ENCODE data around the gene KRTAP10-4. TPM values are rescaled to one million over a fixed set of nuclear protein-coding genes. Genes with fewer than 3 reads are reported as not detected.
"Not testable (repeated sequence)": the region's sequence is repeated elsewhere in the genome, so short reads cannot be mapped to it uniquely, and the experiment has no call there.

The KRTAP10-4 gene
- total RNA-seq, 1 donor from 2014 or later, result not detected

DNA sequence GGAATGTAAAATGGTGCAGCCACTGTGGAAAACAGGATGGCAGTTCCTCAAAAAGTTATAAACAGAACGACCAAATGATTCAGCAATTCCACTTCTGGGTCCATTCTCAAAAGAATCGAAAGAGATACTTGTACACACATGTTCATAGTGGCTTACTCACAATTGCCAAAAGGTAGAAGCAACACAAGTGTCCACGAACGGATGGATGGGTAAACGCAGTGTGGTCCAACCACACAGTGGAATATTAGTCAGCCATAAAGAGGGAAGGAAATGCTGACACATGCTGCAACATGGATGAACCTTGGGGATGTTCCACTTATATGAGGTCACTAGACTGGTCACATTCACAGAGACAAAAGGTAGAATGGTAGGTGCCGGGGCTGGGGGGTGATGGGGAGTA lies 38.8 kb upstream of the KRTAP10-4 start:
- DNase-seq, result no peak

DNA sequence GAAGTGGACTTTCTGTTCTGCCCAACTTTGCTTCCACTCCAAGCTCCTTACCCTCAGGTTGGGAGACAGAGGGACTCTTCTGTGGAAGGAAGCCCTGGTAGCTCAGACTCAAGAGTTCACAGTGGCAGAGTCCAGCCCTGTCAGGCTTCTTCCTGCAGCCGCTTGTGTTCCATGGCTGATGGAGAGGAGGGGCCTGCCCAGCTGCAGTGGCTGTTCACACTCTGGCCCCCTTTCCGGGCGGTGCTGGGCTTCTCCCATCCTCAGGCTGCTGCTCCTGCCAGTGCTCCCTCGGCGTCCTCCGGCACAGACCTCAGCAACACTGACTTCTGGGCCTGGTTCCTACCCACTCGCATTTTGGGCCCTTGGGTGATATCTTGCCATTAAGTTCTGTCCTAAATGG lies 37.6 kb upstream of the KRTAP10-4 start:
- DNase-seq, result no peak

DNA sequence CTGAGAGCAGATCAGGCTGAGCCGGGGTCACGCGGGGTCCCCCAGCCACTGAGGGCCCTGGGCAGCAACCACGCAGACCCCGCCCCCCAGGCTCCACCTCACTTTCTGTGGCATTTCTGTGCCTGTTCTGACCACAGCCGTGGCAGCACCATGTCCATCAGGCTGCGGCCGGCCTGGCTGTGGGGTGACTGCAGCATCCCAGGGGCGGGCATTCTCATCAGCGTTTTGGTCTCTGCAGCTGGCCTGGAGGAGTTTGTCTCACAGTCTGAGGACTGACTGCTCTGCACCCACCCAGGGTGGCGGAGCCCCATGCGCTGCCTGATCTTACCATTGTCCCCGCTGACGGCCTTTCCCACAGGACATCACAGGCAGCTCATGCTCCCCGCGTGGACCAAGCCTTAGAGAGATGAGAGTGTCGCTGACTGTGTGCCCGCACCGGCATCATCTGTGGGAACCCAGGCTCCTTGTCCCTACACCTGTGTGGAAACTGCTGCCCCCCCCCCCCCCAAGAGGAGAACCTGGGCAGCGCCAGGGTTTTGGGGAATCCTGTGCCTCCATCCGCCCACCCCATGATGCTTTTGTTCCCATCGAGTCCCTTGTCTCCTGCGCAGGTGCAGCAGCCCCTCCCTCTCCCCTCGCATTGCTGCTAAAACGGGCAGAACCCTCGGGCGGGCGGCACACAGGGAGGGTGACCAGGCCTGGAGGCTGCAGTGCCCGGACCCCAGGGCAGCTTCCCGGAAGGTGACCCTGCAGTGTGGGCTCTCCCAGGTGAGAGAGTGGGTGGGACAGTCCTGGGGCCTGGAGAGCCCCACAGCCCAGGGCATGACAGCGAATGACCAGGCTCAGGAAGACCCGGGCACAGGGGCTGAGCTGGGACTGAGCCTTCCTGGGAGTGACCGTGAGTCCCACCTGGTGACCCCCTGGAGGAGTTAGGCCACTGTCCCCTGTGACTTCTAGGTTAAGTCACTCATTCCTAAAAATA lies 35.3 kb upstream of the KRTAP10-4 start:
- no peak for DNase-seq

DNA sequence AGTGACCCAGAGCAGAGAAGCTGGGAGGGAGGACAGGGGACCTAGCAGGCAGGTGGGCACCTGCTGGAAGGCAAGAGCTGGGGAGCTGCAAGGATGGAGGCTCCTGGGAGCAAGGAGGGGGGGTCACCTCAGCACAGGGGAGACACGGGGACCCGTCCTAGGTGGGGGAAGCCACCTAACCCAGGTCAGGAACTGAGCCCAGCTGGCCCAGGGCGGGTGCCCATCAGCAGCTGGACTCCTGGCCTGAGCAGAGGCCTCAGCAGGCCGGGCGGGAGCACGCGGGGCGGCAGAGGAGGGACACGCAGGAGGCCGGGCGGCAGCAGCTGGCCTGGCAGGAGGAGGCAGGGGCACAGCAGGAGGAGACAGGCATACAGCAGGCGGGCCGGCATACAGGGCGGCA lies 34.5 kb upstream of the KRTAP10-4 start:
- no peak for DNase-seq

DNA sequence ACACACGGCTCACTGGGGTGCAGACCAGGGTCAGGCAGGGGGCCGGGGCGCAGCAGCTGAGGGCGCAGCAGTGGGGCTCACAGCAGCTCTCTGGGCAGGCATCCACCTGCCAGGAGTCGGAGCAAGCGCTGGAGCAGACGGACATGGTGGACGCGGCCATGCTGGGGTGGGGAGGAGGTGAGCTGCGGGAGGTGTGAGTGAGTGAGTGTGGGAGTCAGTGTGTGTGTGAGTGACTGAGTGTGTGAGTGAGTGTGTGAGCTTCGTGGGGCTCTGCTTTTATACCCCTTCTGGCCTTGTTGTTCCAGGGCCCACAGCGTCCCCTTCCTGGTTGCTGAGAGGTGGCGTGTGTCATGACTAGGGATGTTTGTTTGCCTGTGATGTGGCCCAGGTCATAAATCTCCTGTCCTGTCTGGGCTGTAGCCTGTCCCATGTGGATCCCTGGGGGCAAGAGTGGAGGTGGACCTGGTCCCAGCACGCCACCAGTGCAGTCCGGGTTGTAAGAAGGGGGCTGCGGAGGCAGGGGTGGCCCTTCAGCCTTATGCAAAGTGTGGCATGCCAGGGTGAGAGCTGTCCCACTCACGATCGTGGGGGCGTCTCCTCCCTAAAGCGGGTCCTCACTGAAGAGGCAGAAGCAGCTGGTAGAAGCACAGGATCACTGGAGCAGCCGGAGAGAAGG lies 33.4 kb upstream of the KRTAP10-4 start, which contains the start of gene KRTAP10-1:
TSS of gene KRTAP10-1 (minus strand) at position 205 of the 676 bp plus-strand sequence. CDS start at position 160, 45 bp downstream.
- DNase-seq, result no peak

DNA sequence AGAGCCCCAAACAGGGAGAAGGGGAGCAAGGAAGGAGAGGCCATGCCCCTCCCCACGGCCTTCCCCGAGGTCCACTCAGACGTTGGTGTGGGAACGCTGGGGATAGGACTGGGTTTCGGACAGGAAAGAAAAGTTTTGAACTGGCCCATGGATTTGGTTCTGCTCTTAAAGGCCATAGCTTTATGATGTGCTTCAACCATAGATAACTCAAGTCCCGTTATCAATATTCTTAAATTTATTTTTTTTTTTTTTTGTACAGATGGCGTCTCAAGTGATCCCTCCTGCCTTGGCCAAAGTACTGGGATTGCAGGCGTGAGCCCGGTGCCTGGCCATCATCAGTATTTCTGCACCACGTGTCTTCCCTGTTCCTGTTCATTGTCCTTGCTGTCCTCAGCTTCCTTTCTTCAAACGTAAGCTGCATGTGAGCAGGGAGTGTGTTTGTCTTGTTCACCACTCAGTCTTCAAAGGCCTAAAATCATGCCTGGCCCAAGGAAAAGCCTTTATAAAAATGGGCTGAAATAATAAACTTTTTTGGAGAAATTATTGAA lies 32.7 kb upstream of the KRTAP10-4 start:
- no peak for DNase-seq

DNA sequence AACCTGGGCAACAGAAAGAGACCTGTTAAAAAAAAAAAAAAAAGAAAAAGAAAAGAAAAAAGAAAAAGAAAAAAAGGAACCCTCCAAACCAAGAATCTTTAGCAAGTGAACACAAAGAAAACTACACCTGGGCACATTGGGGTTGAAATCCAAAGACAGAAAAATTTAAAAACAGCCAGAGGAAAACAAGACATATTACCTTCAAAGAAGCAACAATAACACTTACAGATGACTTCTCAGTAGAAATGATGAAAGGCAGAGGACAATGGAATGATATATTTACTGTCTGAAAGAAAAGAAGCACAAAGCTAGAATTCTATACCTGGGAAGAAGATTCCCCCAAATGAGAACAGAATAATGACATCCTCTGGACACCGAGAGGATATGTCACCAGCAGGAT lies 30.8 kb upstream of the KRTAP10-4 start:
- no peak for DNase-seq

DNA sequence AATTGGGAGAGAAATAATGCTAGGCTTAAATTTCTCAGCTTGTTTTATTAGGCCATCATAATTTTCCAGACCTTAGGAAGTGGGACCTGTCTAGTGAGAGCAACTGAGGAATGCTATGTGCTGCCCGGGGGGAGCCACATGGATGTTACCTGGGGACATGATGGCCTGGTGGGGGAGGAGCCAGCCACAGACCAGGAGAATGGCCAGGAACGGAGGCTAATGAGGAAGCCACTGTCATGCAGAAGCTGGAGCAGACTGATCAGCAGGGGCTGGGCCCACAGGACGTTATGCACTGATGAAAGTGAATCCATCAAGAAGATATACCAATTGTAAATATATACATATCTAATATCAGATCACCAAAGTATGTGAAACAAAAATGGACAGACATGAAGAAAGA lies 29.0 kb upstream of the KRTAP10-4 start:
- no peak for DNase-seq

DNA sequence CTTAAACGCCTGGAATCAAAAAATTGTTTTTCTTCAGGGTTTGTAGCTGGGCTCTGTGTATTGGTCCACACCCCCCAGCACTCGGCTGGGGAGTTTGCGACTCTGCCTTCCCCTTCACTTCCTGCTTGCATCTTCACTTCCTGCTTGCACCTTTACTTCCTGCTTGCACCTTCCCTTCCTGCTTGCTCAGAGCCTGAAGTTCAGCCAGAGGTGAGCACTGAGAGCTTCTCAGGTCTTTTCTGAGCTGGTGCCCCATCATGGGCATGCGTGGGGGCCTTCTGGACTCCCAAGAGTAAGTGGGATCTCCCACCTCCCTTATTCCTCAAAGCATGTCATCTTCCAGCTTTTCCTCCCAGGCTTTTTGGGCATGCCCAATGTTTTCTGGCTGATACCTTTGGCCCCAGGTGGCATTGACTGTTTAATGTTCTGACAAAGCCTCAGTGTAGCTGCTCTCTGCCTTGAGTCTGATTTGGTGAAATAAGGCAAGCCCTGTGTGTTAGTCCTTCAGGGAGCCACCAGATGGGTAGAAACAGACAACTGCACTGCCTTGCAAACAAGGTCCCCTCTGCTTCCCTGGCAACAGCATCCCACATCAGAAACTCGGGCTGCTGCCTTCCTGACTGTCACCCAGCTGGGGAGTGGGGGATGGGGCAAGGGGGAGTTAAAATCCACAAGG lies 25.7 kb upstream of the KRTAP10-4 start:
- DNase-seq, result no peak

DNA sequence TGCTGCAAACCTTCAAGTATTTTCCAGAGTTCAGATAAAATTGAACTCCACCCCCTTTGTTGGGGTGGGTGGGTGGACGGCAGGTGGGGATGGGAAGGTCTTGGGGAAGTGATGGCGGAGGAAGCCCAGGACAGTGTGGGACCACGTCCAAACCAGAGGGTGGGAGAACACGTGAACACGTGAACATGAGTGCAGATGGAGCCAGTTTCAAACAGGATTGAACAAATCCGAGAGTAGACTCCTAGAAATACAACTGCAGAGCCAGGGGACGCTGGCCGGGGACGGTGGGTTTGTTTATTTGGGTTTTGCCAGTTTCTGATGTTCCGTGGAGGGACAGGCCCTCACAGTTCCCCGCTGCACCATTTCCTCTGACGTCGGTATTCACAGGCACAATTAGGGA lies 25.1 kb upstream of the KRTAP10-4 start:
- no peak for DNase-seq

DNA sequence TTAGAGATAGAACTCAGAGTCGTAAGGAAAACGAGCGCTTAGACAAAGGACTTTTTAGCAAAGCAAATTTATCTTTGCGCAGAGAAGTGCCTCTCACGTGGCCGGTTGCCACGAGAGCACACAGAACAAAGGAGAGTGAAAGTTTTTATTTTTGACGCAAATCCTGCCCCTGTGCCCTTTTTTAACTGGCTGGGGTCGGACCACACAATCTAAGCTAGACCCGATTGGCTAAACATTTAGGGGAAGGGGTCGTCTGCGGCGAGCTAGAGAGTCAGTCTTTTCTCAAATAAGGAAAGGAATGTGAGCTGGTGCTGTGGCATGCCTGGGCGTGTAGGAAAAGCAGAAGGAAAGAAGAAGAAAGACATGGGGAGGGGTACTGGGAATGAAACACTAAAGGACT lies 24.6 kb upstream of the KRTAP10-4 start:
- no peak for DNase-seq

DNA sequence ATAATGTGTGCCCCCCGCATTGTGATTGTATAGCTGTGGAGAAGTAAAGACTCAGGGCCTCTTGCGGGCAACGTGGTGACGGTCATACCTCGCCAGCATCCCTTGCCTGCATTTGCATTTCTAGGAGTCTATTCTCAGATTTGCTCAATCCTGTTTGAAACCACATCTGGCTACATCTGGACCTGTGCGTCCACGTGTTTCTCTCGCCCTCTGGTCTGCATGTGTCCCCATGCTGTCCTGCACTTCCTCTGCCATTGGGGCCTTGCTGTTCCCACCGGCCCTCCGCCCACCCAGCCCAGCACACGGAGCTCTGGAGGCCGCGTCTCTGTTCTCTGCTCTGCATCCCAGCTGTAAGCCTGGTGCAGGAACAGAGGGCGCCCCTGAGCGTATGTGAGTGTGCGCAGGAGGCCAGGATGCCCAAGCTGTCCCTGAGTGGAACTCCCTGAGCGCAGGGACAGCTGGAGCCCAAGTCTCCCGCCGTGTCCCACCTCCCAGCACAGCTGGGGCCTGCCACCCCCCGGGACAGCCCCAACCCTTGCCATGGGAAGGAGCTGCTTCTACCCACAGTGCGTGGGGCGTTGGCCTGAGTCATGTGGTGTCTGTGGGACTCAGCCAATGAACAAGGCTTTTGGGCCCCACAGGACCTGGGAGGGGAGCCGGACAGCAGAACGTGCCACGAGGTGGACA lies 23.9 kb upstream of the KRTAP10-4 start:
- DNase-seq, result no peak

DNA sequence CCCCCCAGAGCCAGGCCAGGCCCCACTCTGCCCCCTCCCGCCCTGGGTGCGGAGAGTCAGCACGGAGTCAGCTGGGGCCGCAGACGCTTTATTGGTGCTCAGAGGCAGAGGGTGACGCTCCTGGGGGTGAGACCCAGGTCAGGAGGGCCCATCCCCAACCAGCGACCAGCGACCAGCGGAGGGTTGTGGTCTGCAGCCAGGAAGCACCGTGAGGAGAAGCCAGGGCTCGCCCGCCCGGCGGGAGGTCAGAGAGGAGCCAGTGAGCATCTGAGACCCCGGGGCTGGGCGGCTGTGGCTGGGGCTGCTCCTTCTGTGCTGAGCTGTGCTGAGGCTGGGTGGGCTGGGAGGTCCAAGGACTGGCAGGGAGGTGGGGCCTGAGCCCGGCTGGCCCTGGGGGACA lies 23.2 kb upstream of the KRTAP10-4 start:
- DNase-seq, result not testable (repeated sequence)

DNA sequence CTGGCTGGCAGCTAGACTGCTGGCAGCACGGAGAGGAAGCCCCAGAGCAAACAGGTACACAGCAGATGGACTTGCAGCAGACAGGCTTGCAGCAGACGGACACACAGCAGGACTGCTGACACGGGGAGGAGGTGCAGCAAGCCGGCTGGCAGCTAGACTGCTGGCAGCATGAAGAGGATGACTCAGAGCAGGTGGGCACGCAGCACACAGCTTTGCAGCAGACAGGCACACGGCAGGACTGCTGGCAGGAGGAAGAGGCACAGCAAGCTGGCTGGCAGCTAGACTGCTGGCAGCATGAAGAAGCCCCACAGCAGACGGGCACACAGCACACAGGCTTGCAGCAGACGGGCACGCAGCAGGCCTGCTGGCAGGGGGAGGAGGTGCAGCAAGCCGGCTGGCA lies 22.7 kb upstream of the KRTAP10-4 start:
- DNase-seq, result no peak

DNA sequence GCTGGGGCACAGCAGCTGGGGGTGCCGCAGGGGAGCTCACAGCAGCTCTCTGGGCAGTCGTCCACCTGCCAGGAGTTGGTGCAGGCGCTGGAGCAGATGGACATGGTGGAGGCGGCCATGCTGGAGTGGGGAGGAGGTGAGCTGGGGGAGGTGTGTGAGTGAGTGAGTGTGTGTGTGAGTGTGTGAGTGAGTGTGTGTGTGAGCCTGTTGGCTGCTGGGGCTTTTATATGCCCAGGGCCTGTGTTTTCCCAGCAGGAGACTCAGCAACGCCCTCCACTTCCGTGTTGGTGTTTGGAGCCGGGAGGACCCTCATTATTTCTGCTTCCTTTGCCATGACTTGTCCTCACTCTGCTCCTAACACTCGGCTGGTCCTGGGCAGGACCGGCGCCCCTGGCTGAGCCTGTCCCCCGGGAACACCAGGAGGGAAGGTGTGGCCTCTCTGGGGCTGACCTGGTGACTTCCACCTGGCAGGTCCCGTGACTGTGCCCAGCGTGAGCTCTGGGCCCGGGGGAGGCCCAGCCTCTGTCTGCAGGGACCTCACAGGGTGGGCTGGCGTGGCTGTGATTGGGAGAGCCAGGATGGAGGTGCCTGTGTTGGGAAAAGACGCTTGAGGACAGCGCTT lies 22.1 kb upstream of the KRTAP10-4 start, which contains the start of gene KRTAP10-2:
TSS of gene KRTAP10-2 (minus strand) at position 166 of the 622 bp plus-strand sequence. CDS start at position 119, 47 bp downstream.
- DNase-seq, result no peak

DNA sequence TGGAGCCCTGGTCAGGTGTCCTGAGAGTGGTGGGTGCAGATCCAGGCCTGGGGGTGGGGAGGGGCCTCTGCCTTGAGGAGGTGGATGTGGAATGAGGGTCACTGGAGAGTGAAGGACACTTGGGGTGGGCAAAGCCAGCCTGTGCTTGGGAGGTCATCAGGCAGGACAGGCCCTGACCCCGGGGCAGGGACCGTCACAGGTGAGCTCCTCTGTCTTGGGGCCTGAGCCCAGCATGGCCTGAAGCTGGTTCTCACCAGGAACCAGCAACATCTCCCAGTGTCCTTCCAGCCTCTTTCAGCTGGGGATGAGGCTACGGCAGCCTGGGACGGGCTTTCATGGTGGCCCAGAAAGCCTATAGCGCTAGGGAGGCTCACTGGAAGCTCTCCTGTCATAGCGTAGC lies 21.4 kb upstream of the KRTAP10-4 start:
- DNase-seq, result no peak

DNA sequence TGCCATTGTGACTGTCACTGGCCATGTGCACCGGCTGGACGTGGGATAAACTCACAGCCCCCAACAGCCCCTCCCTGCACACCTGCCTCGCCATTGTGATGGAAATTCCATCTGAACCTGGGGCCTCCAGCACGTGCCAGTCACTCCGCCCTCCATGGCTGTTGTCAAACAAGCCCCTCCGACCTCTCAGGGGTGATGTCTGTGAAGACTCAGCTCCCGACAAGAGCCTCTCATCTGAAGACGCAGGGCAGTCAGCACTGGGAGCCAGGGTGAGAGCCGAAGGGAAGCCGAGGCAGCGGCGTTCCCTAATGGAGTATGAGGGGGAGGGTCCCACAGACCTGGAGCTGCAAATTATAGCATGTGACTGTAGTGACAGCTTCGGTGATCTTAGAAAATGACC lies 20.8 kb upstream of the KRTAP10-4 start:
- no peak for DNase-seq

DNA sequence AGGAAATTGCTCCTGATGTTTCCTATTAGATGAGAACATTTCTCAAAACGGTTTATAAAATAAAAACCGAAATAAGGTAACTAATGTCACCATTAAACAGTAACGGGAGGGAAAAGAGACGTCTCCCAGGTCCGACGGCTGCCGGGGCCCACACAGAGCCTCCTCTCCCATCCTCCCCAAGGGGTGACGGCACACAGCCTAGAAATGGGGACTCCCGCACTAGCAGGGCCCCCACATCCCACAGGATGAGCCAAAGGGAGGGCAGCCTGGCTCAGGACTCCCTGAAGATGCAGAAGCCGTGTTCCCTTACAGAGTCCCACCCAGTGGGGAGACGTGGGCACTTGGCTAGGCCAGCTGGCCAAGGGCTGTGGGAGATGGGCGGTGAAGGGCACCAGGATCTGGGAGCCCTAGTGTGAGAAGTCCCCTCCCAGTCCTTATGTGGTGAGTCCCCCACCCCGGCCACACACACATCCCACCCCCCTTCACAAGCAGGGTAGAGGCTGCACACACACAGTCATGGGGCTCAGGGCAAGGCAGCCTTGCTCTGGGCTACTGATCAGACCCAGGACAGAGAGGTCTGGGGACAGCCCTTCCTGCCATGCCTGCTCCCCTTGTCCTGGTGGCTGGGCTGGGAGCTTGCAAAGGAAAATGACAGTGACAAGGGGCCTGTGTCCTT lies 18.2 kb upstream of the KRTAP10-4 start:
- no peak for DNase-seq

DNA sequence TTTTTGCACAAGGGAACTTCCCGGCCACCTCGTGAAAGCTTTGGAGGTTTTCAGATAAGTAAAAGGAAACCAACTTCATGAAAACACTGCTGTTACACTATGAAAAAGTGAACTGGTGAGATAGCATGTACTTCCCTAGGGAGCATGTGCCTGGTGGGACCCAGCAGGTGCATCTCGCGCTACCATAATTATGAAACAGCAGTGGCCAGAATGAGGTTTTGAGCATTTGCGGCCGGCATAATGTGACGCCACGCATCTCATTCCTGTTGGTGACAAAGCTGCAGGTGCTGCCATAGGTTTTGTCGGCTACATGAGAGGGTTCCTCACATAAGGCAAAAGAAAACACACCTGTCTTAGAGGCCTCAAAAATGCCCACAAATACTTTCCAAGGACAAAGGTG lies 16.6 kb upstream of the KRTAP10-4 start:
- no peak for DNase-seq

DNA sequence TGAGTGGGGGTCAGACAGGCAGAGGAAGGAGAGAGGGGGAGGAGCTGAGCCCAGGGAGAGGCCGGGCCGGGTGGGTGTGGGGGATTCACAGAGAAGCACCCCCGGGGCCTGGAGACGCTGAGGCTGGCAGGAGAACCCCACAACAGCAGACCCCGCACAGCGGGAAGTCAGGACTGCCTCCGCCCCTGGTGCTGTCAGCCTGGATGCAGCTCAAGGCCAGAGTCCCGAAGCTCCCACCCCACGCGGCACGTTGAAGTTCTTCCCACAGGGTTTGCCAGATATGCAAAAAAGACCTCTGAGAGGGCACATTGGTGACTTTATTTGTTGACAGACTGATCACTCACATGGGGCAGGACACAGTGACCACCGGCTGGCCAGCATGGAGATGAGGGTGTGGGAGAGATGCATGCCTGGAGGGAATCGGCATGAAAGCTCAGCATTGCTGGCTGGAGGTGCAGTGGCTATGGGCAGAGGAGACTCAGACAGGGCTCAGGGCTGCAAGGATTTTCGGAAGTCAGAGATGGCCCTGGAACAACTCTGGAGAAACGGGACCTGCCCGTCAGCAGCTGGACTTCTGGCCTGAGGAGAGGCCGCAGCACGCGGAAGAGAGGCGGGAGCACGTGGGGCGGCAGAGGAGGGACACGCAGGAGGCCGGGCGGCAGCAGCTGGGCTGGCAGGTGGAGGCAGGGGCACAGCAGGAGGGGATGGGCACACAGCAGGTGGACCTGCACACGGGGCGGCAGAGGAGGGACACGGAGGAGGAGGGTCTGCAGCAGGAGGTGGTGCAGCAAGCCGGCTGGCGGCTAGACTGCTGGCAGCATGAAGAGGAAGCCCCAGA lies 15.8 kb upstream of the KRTAP10-4 start:
- DNase-seq, result no peak

All from tongue (tissue), 2 donors.